Ascending aorta (tissue), 2 donors: ENCODE results near the gene CD22. TPM values are rescaled to one million over a fixed set of nuclear protein-coding genes. Genes with fewer than 3 reads are reported as not detected.

Experiments used
- DNase-seq, 2 donors: peaks; one replicate each; pipeline ENCODE4 v3.0.0-alpha.2; 2019; ENCODE audit warnings: low spot score in 2 of 2
- H3K27ac ChIP-seq, 2 donors: fragments of 200-600 bp; sonication (generic); one replicate each; pipeline ENCODE4 v1.5.1; 2016 to 2017; ENCODE audit warnings: mild to moderate bottlenecking in 1 of 2
- H3K27me3 ChIP-seq: fragments of 200-600 bp; sonication (generic); one replicate; pipeline ENCODE4 v1.5.1; 2017
- H3K36me3 ChIP-seq, 2 donors: fragments of 200-600 bp; sonication (generic); one replicate each; pipeline ENCODE4 v1.5.1; 2016
- H3K4me1 ChIP-seq, 2 donors: fragments of 200-600 bp; sonication (generic); one replicate each; pipeline ENCODE4 v1.5.1; 2016 to 2017; ENCODE audit warnings: mild to moderate bottlenecking in 1 of 2
- H3K4me3 ChIP-seq, 2 donors: fragments of 200-600 bp; sonication (generic); one replicate each; pipeline ENCODE4 v1.5.1; 2016 to 2017; ENCODE audit warnings: mild to moderate bottlenecking in 1 of 2
- H3K9me3 ChIP-seq, 2 donors: fragments of 200-600 bp; sonication (generic); one replicate each; pipeline ENCODE4 v1.5.1; 2016
- CTCF ChIP-seq, 3 experiments: fragments of 200-600 bp in 2 of 3; fragments of 450-650 bp in 1 of 3; sonication (generic) in 2 of 3; IDR thresholded peaks; one replicate each; pipeline ENCODE4 v1.5.1; 2016 to 2019; ENCODE audit warnings: antibody characterized with exemption in 3 of 3, mild to moderate bottlenecking in 1 of 3, moderate library complexity in 1 of 3
- intact Hi-C: fragments of 100-400 bp; cut with DNase I; formaldehyde crosslinking; loops from one replicate; pipeline ENCODE4 v1.15.1; 2023
- total RNA-seq: library from RNA; depleted of rRNA; stranded (reverse); fragments of >200 nt; gene quantifications from one replicate; pipeline ENCODE4 v1.1.0, GENCODE V29; 2016

CD22 gene
- total RNA-seq, 1 donor from 2014 or later: 0.75 TPM

- Histone ChIP-seq H3K4me3 (no peak overlapping the region), H3K36me3 (no peaks in the 10 kb centered on the region), H3K4me1 (no peaks in the 10 kb centered on the region), H3K27me3 (no peaks in the 10 kb centered on the region), H3K9me3 (no peaks in the 10 kb centered on the region), H3K27ac (no peak overlapping the region)
- DNase-seq: no peak
- no peak for TF ChIP-seq CTCF (IDR thresholded peaks at IDR 0.05)
- intact Hi-C loops: no loop called here
Observed at GRCh38 chr19:35313587-35313986, 15.4 kb upstream of the CD22 start.

- Histone ChIP-seq H3K27me3 (no peaks in the 10 kb centered on the region), H3K4me3 (no peak overlapping the region), H3K27ac (no peak overlapping the region), H3K9me3 (no peaks in the 10 kb centered on the region), H3K4me1 (no peaks in the 10 kb centered on the region), H3K36me3 (no peaks in the 10 kb centered on the region)
- DNase-seq: no peak
- intact Hi-C loops: no loop called here
- TF ChIP-seq CTCF (IDR thresholded peaks at IDR 0.05): no peak
Observed at GRCh38 chr19:35314031-35314430, 15.0 kb upstream of the CD22 start.

- H3K4me1 ChIP-seq: no peaks in the 10 kb centered on the region
- no peak for TF ChIP-seq CTCF (IDR thresholded peaks at IDR 0.05)
- H3K27ac ChIP-seq: no peak overlapping the region
- no peaks in the 10 kb centered on the region for H3K27me3 ChIP-seq
- H3K36me3 ChIP-seq: no peaks in the 10 kb centered on the region
- H3K9me3 ChIP-seq: no peaks in the 10 kb centered on the region
- intact Hi-C loops: no loop called here
- no peak for DNase-seq
- H3K4me3 ChIP-seq: no peak overlapping the region
Observed at GRCh38 chr19:35314858-35315470, 14.0 kb upstream of the CD22 start.

GRCh38 chr19:35315883-35316282 is 13.1 kb upstream of the CD22 start:
- Histone ChIP-seq H3K36me3 (no peaks in the 10 kb centered on the region), H3K27me3 (no peaks in the 10 kb centered on the region), H3K4me1 (no peaks in the 10 kb centered on the region), H3K4me3 (no peak overlapping the region), H3K27ac (no peak overlapping the region), H3K9me3 (no peaks in the 10 kb centered on the region)
- no peak for TF ChIP-seq CTCF (IDR thresholded peaks at IDR 0.05)
- DNase-seq: no peak
- intact Hi-C loops: no loop called here

- intact Hi-C loops: no loop called here
- no peaks in the 10 kb centered on the region for H3K9me3 ChIP-seq
- DNase-seq: no peak
- TF ChIP-seq CTCF (IDR thresholded peaks at IDR 0.05): no peak
- H3K27ac ChIP-seq: no peak overlapping the region
- H3K4me1 ChIP-seq: no peaks in the 10 kb centered on the region
- no peaks in the 10 kb centered on the region for H3K36me3 ChIP-seq
- H3K27me3 ChIP-seq: no peaks in the 10 kb centered on the region
- H3K4me3 ChIP-seq: no peak overlapping the region
Observed at GRCh38 chr19:35316560-35316959, 12.4 kb upstream of the CD22 start.
